ENCODE results near the gene ASXL1. TPM values are rescaled to one million over a fixed set of nuclear protein-coding genes. Genes with fewer than 3 reads are reported as not detected.
A peak's percentile ranks its signal among the peaks of the same experiment; 100 is the strongest.

Gene ASXL1
- total and polyA plus RNA-seq, 9 of the 15 experiments (the other 6 are each of a cell fraction or from before 2014, with no cell fraction given), result 6.5 to 65.3 (median 32.3) TPM

DNA sequence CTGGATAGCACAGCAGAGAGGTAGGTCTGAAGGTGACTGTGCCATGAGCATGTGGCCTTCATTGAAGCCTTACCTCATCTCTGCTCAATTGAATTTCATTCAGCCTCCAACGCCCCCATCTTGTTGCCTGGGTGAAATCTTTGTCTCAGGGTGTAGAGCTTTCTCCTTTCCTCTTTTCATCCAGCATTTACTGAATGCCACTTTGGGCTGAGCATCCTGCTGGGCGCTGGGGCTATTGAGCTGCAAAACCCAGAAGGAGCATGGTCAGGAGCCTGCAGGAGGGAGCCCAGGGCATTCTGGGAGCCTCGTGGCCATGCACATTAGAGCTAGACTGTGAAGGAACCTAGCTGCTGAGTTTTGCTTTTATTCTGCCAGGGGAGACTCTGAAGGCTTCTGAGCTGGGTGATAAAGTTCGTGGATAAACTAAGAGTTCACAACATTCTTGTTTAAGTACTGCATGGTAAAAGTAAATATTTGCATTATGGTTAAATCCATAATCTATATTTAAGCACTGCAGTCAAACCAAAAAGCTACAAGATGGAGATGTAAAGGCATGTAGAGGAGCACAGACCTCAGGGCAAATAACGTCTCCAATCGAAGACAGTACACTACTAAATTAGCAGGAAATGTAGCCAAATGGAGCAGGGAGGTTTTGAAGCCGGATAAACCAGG lies 13.2 kb upstream of the ASXL1 start (continued):
- TF ChIP-seq, protein P1, sequence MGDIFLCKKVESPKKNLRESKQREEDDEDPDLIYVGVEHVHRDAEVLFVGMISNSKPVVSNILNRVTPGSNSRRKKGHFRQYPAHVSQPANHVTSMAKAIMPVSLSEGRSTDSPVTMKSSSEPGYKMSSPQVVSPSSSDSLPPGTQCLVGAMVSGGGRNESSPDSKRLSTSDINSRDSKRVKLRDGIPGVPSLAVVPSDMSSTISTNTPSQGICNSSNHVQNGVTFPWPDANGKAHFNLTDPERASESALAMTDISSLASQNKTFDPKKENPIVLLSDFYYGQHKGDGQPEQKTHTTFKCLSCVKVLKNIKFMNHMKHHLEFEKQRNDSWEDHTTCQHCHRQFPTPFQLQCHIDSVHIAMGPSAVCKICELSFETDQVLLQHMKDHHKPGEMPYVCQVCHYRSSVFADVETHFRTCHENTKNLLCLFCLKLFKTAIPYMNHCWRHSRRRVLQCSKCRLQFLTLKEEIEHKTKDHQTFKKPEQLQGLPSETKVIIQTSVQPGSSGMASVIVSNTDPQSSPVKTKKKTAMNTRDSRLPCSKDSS (IDR thresholded peaks at IDR 0.05; ENCODE audit: low read depth, partially characterized antibody), result no peak
- TF ChIP-seq, protein P2, sequence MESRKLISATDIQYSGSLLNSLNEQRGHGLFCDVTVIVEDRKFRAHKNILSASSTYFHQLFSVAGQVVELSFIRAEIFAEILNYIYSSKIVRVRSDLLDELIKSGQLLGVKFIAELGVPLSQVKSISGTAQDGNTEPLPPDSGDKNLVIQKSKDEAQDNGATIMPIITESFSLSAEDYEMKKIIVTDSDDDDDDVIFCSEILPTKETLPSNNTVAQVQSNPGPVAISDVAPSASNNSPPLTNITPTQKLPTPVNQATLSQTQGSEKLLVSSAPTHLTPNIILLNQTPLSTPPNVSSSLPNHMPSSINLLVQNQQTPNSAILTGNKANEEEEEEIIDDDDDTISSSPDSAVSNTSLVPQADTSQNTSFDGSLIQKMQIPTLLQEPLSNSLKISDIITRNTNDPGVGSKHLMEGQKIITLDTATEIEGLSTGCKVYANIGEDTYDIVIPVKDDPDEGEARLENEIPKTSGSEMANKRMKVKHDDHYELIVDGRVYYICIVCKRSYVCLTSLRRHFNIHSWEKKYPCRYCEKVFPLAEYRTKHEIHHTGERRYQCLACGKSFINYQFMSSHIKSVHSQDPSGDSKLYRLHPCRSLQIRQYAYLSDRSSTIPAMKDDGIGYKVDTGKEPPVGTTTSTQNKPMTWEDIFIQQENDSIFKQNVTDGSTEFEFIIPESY (CRISPR knock-in tag; IDR thresholded peaks at IDR 0.05), result no peak
- TF ChIP-seq POLR3G (IDR thresholded peaks at IDR 0.05; ENCODE audit: extremely low read depth, insufficient read length, insufficient replicate concordance), result no peak

DNA sequence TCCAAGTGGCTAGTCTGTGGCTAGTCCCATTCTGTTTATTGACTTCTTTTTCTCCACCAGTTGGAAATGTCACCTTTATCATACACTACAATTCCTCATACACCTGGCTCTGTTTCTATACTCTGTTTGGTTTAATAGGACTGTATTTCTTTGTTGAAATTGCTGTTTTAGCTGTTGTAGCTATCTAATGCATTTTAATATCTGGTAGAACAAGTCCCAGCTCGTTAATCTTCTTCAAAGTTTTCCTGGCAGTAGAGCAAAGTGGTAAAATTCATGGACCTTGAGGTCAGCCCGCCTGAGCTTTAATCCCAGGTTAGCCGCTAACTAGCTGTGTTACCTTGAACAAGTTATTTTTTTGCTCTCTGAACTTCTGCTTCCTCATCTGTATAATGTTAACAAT lies 9.9 kb upstream of the ASXL1 start:
- H3K36me3 ChIP-seq (ENCODE audit: control insufficient read depth, insufficient read depth, low read length), result no peaks in the 10 kb centered on the region
- H3K27me3 ChIP-seq (ENCODE audit: control insufficient read depth in 2 of 2, insufficient read depth in 2 of 2, low read length in 2 of 2), result no peaks in the 10 kb centered on the region
- H3K79me2 ChIP-seq (ENCODE audit: control insufficient read depth, insufficient read depth, low read length), result no peaks in the 10 kb centered on the region
- no peaks in the 10 kb centered on the region for H4K20me1 ChIP-seq (replicated peaks; ENCODE audit: control insufficient read depth, insufficient read depth, low read length)
- no peak overlapping the region for H3K9ac ChIP-seq (ENCODE audit: insufficient read depth in 1 of 2, low read depth in 2 of 2, low read length in 2 of 2)
- ATAC-seq (no peak), DNase-seq (ENCODE audit: extremely low read depth in 1 of 4, low spot score in 3 of 4) (no peak), FAIRE-seq (no peak)
- H3K9me3 ChIP-seq (replicated peaks; ENCODE audit: control insufficient read depth, insufficient read depth, low read depth, low read length), result no peaks in the 10 kb centered on the region
- 0 out of 5 replicates have a peak, but pooled peaks cover 0 to 2% of the 10 kb centered on the region in 2 experiments for H3K4me1 ChIP-seq (replicated peaks in 1 of 2; ENCODE audit: control insufficient read depth in 2 of 2, insufficient read depth in 2 of 2, low read length in 2 of 2)
- ChIA-PET CTCF (ENCODE audit: low intra/inter-chr PET ratio) (no interaction called here), POLR2A (interaction anchor here (0.5 to 2.0 kb wide), 3 partner anchors 9 to 22 kb away, joined by 3 to 10 read pairs (median 5); partner anchors contain the start of gene ASXL1)
- TF ChIP-seq, protein P3, sequence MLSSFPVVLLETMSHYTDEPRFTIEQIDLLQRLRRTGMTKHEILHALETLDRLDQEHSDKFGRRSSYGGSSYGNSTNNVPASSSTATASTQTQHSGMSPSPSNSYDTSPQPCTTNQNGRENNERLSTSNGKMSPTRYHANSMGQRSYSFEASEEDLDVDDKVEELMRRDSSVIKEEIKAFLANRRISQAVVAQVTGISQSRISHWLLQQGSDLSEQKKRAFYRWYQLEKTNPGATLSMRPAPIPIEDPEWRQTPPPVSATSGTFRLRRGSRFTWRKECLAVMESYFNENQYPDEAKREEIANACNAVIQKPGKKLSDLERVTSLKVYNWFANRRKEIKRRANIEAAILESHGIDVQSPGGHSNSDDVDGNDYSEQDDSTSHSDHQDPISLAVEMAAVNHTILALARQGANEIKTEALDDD (IDR thresholded peaks at IDR 0.05), result peak; percentile 47; the same call in 1 of the 2 replicates
- no peak for TF ChIP-seq TOE1 (IDR thresholded peaks at IDR 0.05; ENCODE audit: borderline replicate concordance)
- no peak for TF ChIP-seq TOE1 (CRISPR knock-in tag; IDR thresholded peaks at IDR 0.05; ENCODE audit: borderline replicate concordance, low read depth)
- no peaks in the 10 kb centered on the region for H3K9me1 ChIP-seq (ENCODE audit: control insufficient read depth, insufficient read depth, low read length)
- H3K4me2 ChIP-seq (ENCODE audit: insufficient read depth, low read length), result no peak overlapping the region
- in situ Hi-C loops (cut with MboI) (no loop called here), intact Hi-C loops (cut with micrococcal nuclease) (no loop called here)
- no TSS peak for BruUV-seq (replicated peaks)
- WGBS (ENCODE audit: insufficient coverage, low coverage, missing lambda C conversion rate), result 32% methylated on average over 3 of the region's 3 CpGs
- no peak overlapping the region for H2AFZ ChIP-seq (ENCODE audit: low read depth, low read length)
- no peak overlapping the region for H3K27ac ChIP-seq (ENCODE audit: extremely low read depth, low read depth, low read length)
- H3K4me3 ChIP-seq, result no peak overlapping the region
